Nephron progenitor cell (in vitro differentiated cells): ENCODE measurements around the gene ARID4A.

Source experiments
- DNase-seq: peaks from one replicate; pipeline ENCODE4 v3.0.0; 2021
- H3K27ac Mint-ChIP-seq: 2 replicates; pipeline ENCODE4 v1.8.0; 2021; ENCODE audit warnings: mild to moderate bottlenecking, moderate library complexity, mixed read lengths
- H3K27me3 Mint-ChIP-seq: 2 replicates; pipeline ENCODE4 v1.8.0; 2021; ENCODE audit warnings: mild to moderate bottlenecking, low read depth, mixed read lengths; ENCODE audit not compliant: poor library complexity
- H3K36me3 Mint-ChIP-seq: 2 replicates; pipeline ENCODE4 v1.8.0; 2021; ENCODE audit warnings: low read depth, mixed read lengths
- H3K4me1 Mint-ChIP-seq: 2 replicates; pipeline ENCODE4 v1.8.0; 2021; ENCODE audit warnings: mixed read lengths
- H3K4me3 Mint-ChIP-seq: 2 replicates; pipeline ENCODE4 v1.8.0; 2021; ENCODE audit warnings: mild to moderate bottlenecking, moderate library complexity, mixed read lengths
- H3K9me3 Mint-ChIP-seq: 2 replicates; pipeline ENCODE4 v1.8.0; 2021; ENCODE audit warnings: mild to moderate bottlenecking, moderate library complexity, mixed read lengths
- TF ChIP-seq, protein P1 (sequence below): fragments of 200-600 bp; sonication (generic); IDR thresholded peaks from 2 replicates; pipeline ENCODE4 v1.5.0; 2021; ENCODE audit warnings: antibody characterized with exemption

ARID4A gene

DNA sequence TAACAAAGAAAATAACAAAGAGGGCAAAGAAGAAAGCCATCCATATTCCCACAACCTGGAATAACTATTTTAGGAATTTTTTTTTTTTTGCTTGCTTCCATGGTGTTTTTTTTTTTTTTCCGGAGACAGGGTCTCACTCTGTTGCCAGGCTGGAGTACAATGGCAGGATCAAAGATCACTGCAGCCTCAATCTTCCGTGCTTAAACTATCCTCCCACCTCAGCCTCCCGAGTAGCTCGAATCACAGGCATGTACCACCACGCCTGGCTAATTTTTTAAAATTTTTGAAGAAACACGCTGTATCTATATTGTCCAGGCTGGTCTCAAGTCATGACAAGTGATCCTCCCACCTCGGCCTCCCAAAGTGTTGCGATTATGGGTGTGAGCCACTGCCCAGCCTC lies 20.2 kb upstream of the ARID4A start:
- Mint-ChIP-seq H3K4me1 (peaks cover 9% of the 10 kb centered on the region), H3K36me3 (peaks cover 77% of the 10 kb centered on the region), H3K27me3 (no peaks in the 10 kb centered on the region), H3K4me3 (no peak overlapping the region), H3K9me3 (no peaks in the 10 kb centered on the region), H3K27ac (peak overlapping the region; percentile 54)
- TF ChIP-seq, protein P1, sequence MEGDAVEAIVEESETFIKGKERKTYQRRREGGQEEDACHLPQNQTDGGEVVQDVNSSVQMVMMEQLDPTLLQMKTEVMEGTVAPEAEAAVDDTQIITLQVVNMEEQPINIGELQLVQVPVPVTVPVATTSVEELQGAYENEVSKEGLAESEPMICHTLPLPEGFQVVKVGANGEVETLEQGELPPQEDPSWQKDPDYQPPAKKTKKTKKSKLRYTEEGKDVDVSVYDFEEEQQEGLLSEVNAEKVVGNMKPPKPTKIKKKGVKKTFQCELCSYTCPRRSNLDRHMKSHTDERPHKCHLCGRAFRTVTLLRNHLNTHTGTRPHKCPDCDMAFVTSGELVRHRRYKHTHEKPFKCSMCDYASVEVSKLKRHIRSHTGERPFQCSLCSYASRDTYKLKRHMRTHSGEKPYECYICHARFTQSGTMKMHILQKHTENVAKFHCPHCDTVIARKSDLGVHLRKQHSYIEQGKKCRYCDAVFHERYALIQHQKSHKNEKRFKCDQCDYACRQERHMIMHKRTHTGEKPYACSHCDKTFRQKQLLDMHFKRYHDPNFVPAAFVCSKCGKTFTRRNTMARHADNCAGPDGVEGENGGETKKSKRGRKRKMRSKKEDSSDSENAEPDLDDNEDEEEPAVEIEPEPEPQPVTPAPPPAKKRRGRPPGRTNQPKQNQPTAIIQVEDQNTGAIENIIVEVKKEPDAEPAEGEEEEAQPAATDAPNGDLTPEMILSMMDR, result no peak
- DNase-seq, result no peak

DNA sequence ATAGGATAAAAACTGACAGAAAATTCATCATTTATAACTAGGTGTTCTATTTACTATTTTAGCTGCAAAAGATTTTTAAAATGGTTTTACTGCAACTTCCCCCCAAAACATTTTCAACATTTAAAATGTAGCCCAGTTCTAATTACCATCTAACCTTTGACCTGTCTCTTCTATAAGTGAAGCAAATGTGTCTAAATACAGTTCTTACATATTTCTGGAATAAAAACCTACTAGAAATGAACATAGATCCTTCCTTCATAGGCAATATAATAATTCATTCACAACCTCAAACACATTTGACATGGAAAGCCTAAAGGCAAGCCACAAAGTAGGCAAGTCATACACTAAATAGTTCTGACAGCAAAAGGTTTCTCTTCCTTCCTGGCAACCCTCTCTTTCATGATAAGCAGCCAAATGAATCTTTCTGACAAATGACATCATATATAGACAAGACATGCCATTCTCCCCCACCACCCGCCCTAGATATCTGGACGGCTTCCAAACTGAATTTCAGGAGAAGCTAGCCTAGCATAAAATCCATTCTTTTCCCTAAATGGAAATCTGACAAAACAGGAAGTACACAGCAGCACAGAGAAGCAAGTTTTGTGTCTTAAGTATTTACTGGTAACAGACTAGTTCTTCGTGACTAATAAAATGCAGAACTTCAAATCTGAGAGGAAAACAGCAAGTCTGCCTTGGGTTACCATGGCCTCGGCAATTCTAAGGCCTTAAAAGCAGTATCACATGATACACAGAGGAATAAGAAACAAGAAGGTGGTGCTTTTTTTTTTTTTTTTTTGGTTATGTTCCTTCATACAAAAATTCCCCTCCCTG lies 17.2 kb upstream of the ARID4A start:
- Mint-ChIP-seq H3K4me3 (no peak overlapping the region), H3K9me3 (no peaks in the 10 kb centered on the region), H3K4me1 (peaks cover 9% of the 10 kb centered on the region), H3K36me3 (peaks cover 81% of the 10 kb centered on the region), H3K27ac (peak overlapping the region; percentile 74), H3K27me3 (no peaks in the 10 kb centered on the region)
- DNase-seq, result no peak
- TF ChIP-seq, protein P1, result no peak

DNA sequence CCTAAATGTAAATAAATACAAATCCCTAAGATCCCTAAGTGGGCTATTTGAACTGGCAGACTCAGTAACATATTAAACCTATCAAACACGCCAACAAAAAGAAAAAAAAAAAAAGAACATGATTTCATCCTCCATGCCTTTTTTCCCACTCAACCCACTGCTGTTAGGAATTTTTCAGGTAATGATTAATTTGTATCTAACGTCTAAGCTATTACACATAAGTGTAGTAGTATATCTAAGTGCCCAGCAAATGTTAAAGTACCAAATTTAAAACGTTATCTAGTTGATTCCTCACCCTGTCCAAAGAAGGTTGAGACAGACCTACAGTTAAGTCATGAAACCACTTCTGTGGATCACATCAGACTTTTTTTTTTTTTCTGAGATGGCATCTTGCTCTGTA lies 16.4 kb upstream of the ARID4A start:
- H3K27me3 Mint-ChIP-seq, result no peaks in the 10 kb centered on the region
- no peak for DNase-seq
- H3K4me1 Mint-ChIP-seq, result peaks cover 9% of the 10 kb centered on the region
- TF ChIP-seq, protein P1, result no peak
- H3K9me3 Mint-ChIP-seq, result no peaks in the 10 kb centered on the region
- peaks cover 86% of the 10 kb centered on the region for H3K36me3 Mint-ChIP-seq
- H3K4me3 Mint-ChIP-seq, result no peak overlapping the region
- peak overlapping the region; percentile 42 for H3K27ac Mint-ChIP-seq

DNA sequence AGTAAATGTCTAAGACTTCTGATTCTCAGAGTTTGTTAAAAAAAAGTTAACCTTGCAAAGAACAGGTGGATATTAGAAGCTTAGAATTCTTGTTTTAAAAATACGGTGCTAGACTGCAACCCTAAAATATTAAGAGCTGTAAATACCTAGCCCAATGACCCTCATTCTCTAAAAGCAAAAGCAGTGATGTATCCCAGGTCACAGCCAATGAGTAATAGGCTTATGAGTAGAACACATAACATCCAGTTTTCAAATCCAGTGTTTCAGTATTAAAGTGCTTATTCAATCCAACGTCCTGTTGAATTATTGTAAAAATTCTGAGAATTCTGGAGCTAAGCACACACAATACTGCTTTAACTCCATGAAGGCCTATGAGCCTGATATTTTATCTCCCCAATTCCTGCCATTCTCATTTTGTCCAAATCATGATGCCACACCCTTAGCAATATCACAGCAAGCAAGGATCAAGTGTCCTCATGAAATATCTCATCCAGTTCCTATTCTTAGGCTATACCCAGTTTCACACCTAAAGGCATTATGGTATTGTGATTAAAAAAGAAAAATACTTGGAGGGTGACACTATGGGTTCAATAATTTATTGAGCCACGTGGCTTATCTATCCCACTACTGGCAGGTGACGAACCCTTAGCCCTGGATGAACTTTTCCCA lies 15.3 kb upstream of the ARID4A start:
- Mint-ChIP-seq H3K9me3 (no peaks in the 10 kb centered on the region), H3K27ac (no peak overlapping the region), H3K4me1 (peaks cover 9% of the 10 kb centered on the region), H3K4me3 (no peak overlapping the region), H3K27me3 (peaks cover 4% of the 10 kb centered on the region), H3K36me3 (peaks cover 90% of the 10 kb centered on the region)
- no peak for DNase-seq
- TF ChIP-seq, protein P1, result no peak

DNA sequence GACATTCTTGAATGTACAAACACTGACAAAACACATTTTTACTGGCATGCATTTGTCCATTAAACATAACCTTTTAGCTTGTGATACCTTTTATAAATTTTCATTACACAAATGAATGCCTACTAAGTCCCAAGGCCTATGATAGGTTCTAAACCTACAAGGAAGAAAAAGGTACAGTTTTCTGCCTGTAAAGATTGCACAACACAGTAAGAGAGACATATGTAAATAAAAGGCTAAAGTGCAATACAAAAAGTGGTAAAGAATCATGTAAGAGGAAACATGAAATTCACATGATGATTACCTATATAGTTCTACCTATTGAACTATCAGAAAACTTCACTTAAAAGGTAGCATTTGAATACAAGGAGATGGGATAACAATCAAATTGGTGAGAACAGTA lies 14.6 kb upstream of the ARID4A start:
- H3K27ac Mint-ChIP-seq, result no peak overlapping the region
- no peak for DNase-seq
- TF ChIP-seq, protein P1, result no peak
- H3K4me1 Mint-ChIP-seq, result peaks cover 9% of the 10 kb centered on the region
- H3K36me3 Mint-ChIP-seq, result peaks cover 89% of the 10 kb centered on the region
- no peak overlapping the region for H3K4me3 Mint-ChIP-seq
- no peaks in the 10 kb centered on the region for H3K9me3 Mint-ChIP-seq
- H3K27me3 Mint-ChIP-seq, result peaks cover 4% of the 10 kb centered on the region
